B cell (primary cell): Measurements from ENCODE around the gene PROCR.

Source experiments
- EZH2 ChIP-seq: IDR thresholded peaks from 2 replicates; pipeline ENCODE4 v1.6.1; 2012; ENCODE audit warnings: borderline replicate concordance, low read depth, mild to moderate bottlenecking, moderate library complexity, low read length; ENCODE audit not compliant: insufficient read depth, poor library complexity, severe bottlenecking
- TF ChIP-seq, protein P1 (sequence below): fragments of 200-600 bp; IDR thresholded peaks from one replicate; pipeline ENCODE4 v1.8.0; 2022; ENCODE audit warnings: antibody characterized with exemption, mild to moderate bottlenecking

DNA sequence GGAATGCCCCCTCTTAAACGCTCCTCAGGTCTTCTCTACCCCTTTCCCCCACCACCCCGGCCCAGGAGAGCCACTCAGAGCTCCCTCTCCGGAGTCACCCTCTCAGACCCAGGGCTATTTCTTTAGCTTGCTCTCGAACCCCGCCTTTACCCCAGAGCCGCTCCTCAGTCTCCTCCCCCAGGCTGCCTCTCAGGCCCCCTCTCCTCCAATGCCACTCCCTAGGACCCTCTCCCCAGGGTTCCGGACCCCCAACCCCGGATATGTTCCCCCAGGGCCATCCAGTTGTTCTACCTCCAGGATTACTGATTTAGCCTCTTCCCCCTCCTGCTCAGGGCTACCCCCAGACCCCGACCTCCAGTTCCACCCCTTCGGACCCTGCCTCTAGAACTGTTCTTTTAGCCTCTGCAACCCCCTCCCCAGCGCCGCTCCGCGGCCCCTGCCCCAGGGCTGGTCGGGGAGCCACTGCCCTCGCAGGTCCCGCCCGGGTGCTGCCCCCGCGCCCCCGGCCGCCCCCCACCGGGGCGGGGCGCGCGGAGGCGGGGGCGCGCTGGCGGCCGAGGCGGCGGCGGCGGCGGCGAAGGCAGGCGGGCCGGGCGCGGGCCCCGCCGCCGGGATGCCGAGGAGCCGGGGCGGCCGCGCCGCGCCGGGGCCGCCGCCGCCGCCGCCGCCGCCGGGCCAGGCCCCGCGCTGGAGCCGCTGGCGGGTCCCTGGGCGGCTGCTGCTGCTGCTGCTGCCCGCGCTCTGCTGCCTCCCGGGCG lies 54.4 kb downstream of the PROCR start, which contains the start of gene MMP24:
- TF ChIP-seq, protein P1, sequence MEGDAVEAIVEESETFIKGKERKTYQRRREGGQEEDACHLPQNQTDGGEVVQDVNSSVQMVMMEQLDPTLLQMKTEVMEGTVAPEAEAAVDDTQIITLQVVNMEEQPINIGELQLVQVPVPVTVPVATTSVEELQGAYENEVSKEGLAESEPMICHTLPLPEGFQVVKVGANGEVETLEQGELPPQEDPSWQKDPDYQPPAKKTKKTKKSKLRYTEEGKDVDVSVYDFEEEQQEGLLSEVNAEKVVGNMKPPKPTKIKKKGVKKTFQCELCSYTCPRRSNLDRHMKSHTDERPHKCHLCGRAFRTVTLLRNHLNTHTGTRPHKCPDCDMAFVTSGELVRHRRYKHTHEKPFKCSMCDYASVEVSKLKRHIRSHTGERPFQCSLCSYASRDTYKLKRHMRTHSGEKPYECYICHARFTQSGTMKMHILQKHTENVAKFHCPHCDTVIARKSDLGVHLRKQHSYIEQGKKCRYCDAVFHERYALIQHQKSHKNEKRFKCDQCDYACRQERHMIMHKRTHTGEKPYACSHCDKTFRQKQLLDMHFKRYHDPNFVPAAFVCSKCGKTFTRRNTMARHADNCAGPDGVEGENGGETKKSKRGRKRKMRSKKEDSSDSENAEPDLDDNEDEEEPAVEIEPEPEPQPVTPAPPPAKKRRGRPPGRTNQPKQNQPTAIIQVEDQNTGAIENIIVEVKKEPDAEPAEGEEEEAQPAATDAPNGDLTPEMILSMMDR: no peak
- no peak for TF ChIP-seq EZH2
